ENCODE measurements around the gene IL32. TPM values are rescaled to one million over a fixed set of nuclear protein-coding genes. Genes with fewer than 3 reads are reported as not detected.

IL32 gene
- total and polyA plus RNA-seq, 9 of the 15 experiments (the other 6 are each of a cell fraction or from before 2014, with no cell fraction given): 0.21 to 2.2 (median 0.37) TPM; not detected in 3

- TF ChIP-seq ZFX (CRISPR knock-in tag; IDR thresholded peaks at IDR 0.05) (peak; percentile 45), POLR2G (IDR thresholded peaks at IDR 0.05; ENCODE audit: low read depth, low read length) (peak; percentile 82), MEIS2 (IDR thresholded peaks at IDR 0.05; ENCODE audit: partially characterized antibody) (peak; percentile 43), ZBTB17 (CRISPR knock-in tag; IDR thresholded peaks at IDR 0.05) (peak; percentile 9; the same call in 1 of the 2 replicates), XRCC3 (IDR thresholded peaks at IDR 0.05) (no peak), POLR3G (IDR thresholded peaks at IDR 0.05; ENCODE audit: extremely low read depth, insufficient read length, insufficient replicate concordance) (no peak), THRB (CRISPR knock-in tag; conservative IDR thresholded peaks at IDR 0.05) (no peak), NFXL1 (CRISPR knock-in tag; IDR thresholded peaks at IDR 0.05) (no peak), HDGF (IDR thresholded peaks at IDR 0.05) (no peak), RNF2 (IDR thresholded peaks at IDR 0.05) (no peak), TBP (optimal IDR thresholded peaks at IDR 0.05; ENCODE audit: low read depth, low read length) (peak; percentile 35), CBX5 (IDR thresholded peaks at IDR 0.05; ENCODE audit: borderline replicate concordance, low read depth) (no peak), TOE1 (IDR thresholded peaks at IDR 0.05; ENCODE audit: borderline replicate concordance) (0 out of 2 replicates have a peak, but pooled peaks have one; percentile 8), TOE1 (CRISPR knock-in tag; IDR thresholded peaks at IDR 0.05; ENCODE audit: borderline replicate concordance, low read depth) (no peak), POLR2B (IDR thresholded peaks at IDR 0.05; ENCODE audit: low read depth, partially characterized antibody) (peak; percentile 39), FOXP1 (CRISPR knock-in tag; IDR thresholded peaks at IDR 0.05) (peak; percentile 55; the same call in 1 of the 2 replicates), FOXA3 (CRISPR knock-in tag; conservative IDR thresholded peaks at IDR 0.05 in 1 of 2, IDR thresholded peaks at IDR 0.05 in 1 of 2) (peak in 1 of 2 experiments; percentile 55; a peak in 1 of 4 replicates), SOX6 (IDR thresholded peaks at IDR 0.05) (0 out of 2 replicates have a peak, but pooled peaks have one; percentile 40), MIER1 (IDR thresholded peaks at IDR 0.05; ENCODE audit: low read depth) (no peak)
- TF ChIP-seq, protein P1, sequence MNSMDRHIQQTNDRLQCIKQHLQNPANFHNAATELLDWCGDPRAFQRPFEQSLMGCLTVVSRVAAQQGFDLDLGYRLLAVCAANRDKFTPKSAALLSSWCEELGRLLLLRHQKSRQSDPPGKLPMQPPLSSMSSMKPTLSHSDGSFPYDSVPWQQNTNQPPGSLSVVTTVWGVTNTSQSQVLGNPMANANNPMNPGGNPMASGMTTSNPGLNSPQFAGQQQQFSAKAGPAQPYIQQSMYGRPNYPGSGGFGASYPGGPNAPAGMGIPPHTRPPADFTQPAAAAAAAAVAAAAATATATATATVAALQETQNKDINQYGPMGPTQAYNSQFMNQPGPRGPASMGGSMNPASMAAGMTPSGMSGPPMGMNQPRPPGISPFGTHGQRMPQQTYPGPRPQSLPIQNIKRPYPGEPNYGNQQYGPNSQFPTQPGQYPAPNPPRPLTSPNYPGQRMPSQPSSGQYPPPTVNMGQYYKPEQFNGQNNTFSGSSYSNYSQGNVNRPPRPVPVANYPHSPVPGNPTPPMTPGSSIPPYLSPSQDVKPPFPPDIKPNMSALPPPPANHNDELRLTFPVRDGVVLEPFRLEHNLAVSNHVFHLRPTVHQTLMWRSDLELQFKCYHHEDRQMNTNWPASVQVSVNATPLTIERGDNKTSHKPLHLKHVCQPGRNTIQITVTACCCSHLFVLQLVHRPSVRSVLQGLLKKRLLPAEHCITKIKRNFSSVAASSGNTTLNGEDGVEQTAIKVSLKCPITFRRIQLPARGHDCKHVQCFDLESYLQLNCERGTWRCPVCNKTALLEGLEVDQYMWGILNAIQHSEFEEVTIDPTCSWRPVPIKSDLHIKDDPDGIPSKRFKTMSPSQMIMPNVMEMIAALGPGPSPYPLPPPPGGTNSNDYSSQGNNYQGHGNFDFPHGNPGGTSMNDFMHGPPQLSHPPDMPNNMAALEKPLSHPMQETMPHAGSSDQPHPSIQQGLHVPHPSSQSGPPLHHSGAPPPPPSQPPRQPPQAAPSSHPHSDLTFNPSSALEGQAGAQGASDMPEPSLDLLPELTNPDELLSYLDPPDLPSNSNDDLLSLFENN (IDR thresholded peaks at IDR 0.05; ENCODE audit: low read depth in 2 of 2, low read length in 2 of 2): no peak
Observed at GRCh38 chr16:3059041-3059722, 6.3 kb upstream of the IL32 start (continued).
